Measurements from ENCODE around the gene CASTOR2. TPM values are rescaled to one million over a fixed set of nuclear protein-coding genes. Genes with fewer than 3 reads are reported as not detected.
"Not testable (repeated sequence)": the region's sequence is repeated elsewhere in the genome, so short reads cannot be mapped to it uniquely, and the experiment has no call there.

The CASTOR2 gene
- 27.6 TPM for polyA plus RNA-seq (ENCODE audit: insufficient read length)

DNA sequence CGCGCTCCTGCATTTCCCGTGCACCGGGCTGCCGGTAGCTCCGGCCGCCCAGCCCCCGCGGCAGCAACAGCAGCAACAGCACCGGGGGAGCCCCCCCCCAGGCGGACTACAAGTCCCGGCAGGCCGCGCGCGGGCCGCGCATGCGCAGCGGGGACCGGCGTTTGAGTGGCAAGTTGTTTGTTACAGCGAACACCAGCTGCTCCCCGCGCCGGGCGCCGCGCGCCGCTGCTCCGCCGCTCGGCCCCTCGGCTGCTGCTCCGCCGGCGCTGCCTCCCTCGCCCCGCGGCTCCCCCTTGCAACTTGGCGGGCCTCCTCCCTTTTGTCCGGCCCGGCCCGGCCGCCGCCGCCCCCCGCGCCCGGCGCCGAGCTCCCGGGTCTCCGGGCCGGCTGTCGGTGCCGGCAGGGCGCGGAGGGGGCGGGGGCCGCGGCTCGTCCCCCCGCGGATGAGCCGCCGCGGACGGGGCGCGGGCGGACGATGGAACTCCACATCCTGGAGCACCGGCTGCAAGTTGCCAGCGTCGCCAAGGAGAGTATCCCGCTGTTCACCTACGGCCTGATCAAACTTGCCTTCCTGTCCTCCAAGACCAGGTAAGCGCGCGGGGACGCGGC, at the start of gene CASTOR2:
CASTOR2 (plus strand) TSS at position 195 of the 609 bp plus-strand sequence; CDS start at position 476, 281 bp downstream.
- DNase-seq, result not testable (repeated sequence)

DNA sequence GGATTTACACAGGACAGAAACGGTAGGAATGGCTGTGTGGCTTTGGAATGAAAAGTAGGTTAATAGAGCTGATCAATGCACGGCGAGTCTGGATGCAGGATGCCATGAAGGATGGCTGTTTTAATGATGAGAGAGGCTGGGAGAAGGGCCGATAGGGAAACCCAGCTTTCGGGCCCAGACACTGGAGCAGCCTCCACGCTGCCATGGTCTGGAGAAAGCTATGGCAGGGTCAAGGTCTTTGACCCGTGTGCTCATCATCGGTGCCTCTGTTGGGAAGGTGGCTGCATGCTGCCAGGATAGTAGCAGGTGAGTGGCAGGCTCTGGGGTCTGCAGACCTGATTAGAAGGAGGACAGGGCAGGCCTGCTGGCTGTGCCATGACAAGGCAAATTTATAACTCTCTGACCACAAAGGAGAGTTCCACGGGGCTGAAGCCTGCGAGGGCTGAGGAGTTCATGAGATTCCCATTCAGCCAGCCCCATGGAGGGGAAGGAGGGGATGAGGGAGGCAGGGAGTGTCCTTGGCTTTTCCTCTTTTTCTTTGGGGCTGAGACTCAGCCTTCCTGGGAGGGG, 42.1 kb upstream of the CASTOR2 start:
- not testable (repeated sequence) for DNase-seq

DNA sequence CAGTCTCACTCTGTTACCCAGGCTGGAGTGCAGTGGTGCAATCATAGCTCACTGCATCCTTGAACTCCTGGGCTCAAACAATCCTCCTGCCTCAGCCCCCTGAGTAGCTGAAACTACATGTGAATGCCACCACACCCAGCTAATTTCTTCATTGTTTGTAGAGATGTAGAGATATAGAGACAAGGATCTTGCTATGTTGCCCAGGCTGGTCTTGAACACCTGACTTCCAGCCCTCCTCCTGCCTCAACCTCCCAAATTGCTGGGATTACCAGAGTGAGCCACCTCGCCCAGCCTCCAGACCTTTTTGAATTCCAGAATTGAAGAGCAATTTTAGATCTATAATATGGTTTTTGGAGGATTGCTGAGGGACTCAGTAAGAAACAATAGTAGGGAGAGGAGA, 40.9 kb upstream of the CASTOR2 start:
- not testable (repeated sequence) for DNase-seq

DNA sequence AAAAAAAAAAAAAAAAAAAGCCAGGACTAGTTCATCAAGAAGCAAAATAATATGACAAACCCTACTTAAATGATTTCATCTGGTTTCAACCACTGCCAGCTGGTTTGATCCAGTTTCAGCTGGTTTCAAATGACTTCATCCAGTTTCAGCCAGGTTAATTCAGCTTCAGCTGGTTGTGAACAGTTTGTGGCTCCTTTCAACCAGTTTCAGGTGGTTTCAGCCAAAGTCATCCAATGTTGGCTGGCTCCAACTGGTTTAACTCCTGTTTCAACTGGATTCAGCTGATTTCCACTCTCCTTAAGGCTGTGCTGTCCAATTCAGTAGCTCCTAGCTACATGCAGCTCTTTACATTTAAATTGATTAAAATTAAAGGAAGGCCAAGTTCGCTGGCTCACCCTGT, 37.5 kb upstream of the CASTOR2 start:
- DNase-seq, result not testable (repeated sequence)

DNA sequence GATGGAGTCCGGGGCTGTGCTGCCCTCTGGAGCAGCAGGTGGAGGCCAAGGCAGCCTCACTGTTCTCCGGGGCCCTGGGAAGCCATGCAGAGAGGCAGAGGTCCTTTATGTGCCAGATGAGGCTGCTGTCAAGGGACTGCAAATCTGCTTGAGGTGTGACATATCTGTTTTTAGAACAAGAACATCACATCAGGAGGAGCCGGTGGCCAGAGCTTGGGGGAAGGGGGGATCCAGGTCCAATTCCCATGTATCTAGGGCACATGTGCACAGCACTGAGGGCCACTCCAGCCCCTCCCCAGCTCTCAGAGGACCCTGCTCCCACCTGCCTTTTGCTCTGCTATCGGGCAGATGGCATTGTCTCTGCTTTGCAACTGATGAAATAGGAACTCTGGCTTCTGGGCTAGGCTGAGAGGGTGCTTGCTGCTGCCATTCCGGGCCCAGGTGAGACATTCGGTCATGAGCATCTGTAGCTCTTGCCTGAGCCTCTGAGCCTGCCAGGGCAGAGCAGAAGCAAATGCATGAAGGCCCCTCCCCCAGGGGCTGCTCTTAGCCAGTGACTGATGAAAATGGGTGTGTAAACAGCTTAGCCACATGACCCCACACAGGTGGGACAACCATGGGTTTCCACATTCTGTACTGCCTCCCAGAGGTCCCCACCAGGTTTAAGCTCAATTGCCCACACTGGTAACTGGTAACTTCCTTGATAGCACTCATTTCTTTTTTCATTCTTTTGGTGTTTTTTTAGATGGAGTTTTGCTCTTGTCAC, 32.8 kb upstream of the CASTOR2 start:
- DNase-seq, result not testable (repeated sequence)

DNA sequence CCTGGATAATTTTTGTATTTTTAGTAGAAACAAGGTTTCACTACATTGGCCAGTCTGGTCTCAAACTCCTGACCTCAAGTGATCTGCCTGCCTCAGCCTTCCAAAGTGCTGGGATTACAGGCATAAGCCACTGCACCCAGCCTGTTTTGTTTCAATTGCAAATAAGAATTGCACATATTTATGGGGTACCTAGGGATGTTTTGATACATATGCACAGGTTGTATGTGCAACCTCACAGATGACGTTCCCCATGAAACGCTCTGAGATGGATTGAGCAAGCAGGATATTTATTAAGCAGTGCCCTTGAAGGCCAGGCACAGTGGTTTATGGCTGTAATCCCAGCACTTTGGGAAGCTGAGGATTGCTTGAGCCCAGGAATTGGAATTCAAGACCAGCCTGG, 25.1 kb upstream of the CASTOR2 start:
- not testable (repeated sequence) for DNase-seq

DNA sequence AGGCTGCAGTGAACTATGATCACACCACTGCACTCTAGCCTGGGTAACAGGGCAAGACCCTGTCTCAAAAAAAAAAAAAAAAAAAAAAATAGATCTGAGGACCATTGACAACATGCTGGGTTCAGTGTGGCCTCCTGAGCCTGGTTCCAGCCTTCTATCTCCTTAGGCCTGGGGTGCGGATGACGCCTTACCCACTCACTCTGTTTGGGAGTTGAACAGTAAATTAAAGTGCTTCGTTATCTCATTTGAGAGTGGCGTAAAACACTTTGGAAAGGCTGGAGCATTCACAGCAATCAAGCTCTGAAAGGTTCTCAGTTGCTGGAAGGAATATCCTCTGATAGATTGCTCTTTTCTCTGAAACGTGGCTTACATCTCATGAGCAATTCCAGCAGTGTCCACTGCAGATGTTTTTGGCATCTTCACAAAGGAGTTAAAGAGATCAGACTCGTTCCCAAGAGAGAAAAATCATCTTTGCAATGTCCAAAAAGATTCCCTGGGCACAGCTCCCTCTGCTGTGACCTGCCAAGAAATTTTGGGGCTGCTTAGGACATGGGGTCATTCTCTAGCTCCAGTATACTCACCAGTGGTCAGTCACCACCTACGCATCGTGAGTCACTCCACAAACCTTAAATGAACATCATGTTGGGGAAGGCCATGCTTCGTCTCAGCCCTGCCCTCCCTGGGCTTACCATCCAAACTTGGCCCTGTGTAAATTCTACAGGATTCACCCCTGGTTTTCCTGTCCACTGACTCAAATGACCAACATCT, 23.0 kb upstream of the CASTOR2 start:
- DNase-seq, result not testable (repeated sequence)

DNA sequence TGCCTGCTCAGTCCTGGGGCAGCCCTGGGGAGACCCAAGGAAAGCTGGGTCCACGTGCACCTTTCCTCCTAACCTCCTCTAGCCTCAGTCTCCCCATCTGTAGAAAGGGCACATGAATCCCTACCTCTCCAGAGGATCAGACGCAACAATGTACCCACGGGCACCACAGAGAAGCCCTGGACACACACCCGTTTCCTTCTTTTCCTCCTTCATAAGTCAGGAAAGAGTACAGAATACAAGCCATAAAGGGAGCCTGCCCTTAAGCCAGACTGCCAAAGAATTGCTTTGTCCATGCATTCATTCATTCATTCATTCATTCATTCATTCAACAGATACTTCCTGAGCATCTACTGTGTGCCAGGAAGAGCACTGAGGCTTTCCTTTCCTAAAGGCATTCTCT, 20.6 kb upstream of the CASTOR2 start:
- not testable (repeated sequence) for DNase-seq

DNA sequence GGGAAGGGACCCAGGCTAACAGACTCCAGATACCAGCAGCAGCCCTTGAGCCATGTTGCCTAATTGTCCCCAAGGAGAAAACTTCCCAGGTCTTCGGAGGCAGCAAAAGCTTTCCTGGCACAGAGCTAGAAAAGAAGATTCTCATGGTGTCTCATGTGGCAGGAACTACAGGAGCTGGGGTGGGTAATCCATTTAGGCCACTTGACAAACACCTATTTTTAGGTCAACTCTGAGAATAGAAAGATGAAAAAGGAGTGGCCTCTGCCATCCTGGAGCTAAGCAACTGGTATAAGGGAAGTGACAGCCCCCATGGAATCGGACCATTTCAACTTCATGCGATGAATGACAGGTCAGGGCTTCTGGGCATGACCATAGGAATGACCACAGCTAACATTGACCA, 16.8 kb upstream of the CASTOR2 start:
- not testable (repeated sequence) for DNase-seq

DNA sequence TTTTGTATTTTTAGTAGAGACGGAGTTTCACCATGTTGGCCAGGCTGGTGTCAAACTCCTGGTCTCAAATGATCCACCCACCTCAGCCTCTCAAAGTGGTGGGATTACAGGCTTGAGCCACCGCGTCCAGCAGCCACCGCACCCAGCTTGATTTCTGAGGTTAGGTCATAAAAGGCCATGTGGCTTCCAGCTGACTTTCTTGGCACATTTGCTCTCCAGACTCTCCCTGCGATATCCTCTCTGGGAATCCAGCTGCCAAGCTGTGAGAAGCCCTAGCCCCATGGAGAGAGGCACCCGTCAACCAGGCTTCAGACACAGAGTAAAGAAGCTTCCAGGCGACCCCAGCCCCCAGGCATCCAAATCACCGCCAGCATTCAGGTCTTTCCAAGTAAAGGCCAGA, 10.7 kb upstream of the CASTOR2 start:
- not testable (repeated sequence) for DNase-seq

DNA sequence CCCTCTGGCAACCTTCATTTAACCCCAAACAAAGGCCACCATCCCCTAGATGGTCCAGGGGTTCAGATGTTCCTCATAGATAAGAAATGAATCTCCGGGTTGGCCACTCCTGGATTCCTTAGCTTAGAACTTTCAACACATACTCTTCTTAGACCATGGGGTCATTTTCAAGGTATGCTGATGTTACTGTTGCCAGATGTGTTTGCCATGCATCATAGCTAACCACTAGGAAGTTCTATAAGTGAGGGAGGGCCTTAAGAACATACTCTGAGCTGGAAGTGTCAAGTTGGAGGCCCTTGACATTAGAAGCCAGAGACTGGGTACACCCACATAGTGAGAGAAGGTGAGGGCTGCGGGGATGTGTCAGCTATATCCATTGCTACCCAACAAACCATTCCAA, 6.2 kb upstream of the CASTOR2 start:
- not testable (repeated sequence) for DNase-seq

DNA sequence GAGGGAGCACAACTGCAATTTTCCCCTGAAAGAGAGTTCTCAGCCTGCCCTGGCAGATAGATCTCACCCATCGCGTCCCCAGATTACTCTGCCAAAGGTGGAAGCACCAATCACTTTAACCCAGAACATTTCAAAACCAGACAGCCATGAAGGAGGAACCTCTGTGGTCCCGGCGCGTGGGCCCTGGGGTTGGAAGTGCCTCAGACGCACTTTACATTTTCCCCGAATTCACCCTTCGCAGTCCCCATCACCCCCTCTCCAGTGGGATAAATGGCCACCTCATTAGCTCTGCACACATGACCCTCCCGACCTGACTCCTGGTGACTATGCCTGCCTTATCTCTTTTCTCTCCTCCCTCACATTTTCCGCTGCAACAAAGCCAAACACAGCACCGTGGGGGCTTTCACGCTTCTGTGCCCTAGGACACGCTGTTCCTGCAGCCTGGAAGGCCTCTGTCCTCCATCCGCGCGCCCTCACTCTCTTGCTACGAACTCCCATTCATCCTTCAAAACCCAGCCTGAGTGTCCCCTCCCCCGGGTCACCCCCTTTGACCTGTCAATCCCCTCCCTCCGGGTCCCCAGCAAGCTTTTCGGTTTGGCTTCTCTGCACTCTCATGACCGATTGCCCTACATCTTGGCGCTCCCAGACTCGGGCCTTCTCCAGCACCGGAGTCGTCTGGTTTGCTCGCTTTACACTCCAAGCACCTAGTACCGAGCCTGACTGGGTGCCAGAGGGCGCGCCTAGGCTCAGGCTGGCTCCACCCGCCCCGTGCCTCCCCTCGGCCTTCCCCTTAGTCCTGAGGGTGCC, 598 bp upstream of the CASTOR2 start:
- DNase-seq, result not testable (repeated sequence)

DNA sequence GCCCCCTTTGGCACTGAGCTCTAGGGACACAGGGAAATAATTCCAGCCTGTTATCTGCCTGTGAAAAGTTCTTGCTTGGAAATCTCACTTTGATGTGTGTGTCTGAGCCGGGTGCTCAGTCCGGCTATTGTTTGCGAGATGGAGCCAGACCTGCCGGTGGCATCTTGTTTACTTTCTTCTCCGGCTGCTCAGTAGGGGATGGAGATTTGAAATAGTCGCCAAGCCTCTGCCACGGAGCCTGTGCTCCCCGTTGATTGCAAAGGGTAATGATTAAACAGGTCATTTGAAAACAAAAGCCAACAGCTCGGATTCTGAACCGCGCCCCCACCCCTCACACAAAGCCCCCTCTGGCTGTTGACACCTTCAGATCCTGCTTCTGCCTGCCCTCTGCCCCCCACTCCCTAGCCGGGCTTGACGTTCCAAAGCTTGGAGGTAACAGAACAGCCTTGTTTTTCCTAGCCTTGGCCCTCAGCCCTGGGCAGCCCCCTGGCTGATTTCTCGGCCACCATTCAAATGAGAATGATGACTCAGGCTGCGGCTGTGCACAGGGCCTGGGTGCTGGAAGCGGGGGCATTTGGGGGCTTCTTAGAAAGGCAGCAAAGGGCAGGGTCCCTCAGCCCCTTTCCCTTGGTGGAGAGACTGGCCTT, 1.8 kb downstream of the CASTOR2 start:
- not testable (repeated sequence) for DNase-seq

DNA sequence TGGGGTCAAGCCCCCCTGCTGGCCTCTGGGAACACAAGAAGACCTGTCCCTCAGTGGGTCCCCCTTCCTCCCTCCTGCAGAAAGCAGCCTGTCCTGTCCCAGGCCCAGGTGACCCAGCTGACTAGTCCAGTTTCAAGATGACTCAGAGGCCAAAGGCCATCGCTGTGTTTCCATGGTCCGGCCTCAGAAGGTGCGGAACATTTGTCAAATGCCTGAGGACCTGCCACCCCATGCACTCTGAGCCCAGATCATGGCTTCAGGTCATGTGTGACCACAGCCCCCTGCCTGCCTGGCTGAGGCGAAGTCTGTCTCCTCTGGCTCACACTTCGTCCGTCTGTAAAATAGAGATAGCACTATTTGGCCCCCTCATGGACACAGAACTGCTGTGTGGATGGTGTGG, 2.4 kb downstream of the CASTOR2 start:
- not testable (repeated sequence) for DNase-seq

DNA sequence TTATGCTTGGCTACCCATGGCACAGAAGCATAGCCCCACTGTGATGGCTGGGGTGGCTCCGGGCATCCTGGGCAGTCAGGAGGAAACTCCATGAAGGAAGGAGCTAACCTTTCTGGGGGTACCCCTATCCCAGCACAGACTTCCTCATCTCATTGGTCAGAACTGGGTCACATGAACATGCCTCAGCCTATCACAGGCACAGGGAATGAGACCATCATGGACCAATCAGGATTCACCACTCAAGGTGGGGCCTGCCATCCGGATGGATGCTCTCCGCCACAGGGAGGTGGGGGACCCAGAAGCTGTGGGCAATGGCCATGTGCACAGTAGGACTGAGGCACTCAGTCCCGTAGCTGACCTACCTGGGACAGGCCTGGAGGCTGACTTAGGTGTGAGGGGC, 6.9 kb downstream of the CASTOR2 start:
- DNase-seq, result not testable (repeated sequence)

DNA sequence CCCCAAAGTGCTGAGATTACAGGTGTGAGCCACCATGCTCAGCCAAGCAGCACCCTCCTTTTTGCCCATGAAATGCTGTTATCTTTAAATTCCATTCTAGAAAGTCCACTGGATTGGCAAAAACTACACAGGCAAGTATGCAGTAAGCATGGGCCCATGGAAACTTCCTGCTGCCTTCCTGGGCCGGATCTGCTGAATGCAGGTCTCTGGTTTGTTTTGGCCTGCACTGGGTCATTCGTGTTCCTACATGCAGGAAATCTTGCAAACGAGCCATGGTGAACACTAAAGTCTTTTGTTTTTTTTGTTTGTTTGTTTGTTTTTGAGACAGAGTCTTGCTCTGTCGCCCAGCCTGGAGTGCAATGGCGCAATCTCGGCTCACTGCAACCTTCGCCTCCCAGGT, 7.9 kb downstream of the CASTOR2 start:
- not testable (repeated sequence) for DNase-seq

DNA sequence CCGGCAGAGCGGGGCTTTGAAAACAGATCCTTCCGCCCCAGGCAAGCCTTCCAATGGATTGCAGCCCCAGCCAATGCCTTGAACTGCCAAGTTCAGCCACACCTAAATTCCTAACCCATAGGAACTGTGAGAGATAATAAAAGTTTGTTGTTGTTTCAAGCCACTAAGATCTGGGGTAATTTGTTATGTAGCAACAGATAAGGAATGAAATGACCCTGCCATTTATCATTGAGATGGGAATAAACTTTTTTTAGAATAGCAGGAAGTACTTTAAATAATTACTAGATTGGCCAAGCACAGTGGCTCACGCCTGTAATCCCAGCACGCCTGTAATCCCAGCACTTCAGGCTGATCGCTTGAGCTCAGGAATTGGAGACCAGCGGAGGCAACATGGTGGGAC, 11.5 kb downstream of the CASTOR2 start:
- not testable (repeated sequence) for DNase-seq

DNA sequence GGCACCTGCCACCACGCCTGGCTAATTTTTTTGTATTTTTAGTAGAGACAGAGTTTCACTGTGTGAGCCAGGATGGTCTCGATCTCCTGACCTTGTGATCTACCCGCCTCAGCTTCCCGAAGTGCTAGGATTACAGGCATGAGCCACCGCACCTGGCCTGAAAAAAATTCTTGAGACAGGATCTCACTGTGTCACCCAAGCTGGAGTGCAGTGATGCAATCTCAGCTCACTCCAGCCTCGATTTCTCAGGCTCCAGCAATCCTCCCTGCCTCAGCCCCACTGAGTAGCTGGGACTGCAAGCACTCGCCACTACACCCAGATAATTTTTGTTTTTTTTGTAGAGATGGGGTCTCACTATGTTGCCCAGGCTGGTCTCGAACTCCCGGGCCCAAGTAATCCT, 13.0 kb downstream of the CASTOR2 start:
- DNase-seq, result not testable (repeated sequence)

DNA sequence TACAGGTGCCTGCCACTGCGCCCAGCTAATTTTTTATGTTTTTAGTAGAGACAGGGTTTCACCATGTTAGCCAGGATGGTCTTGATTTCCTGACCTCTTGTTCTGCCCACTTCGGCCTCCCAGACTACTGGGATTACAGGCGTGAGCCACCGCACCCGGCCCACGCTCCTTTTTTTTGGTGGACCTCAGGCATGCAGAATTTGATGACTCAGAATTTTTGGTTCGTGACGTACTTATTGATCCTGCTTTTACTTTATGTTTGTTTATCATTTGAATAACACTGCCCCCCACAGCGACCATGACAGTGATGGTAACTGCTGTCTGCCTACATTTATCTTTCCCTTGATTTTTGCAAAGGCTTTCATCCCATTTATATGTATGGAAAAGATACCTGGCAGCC, 23.9 kb downstream of the CASTOR2 start:
- not testable (repeated sequence) for DNase-seq

DNA sequence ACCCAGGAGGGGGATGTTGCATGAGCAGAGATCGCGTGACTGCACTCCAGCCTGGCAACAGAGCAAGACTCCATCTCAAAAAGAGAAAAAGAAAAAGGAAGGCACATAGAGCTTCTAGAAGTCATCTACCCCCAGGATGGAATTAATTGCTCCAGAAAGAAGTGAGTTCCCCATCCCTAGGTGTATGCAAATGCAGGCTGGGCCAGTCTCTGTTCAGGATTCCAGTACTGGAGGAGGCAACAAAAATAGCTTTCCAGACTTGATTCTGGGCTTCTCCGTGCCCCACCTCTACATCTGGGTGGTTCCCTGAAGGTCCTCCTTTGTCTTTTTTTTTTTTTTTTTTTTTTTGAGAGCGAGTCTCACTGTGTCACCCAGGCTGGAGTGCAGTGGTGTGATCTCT, 28.6 kb downstream of the CASTOR2 start:
- DNase-seq, result no peak

DNA sequence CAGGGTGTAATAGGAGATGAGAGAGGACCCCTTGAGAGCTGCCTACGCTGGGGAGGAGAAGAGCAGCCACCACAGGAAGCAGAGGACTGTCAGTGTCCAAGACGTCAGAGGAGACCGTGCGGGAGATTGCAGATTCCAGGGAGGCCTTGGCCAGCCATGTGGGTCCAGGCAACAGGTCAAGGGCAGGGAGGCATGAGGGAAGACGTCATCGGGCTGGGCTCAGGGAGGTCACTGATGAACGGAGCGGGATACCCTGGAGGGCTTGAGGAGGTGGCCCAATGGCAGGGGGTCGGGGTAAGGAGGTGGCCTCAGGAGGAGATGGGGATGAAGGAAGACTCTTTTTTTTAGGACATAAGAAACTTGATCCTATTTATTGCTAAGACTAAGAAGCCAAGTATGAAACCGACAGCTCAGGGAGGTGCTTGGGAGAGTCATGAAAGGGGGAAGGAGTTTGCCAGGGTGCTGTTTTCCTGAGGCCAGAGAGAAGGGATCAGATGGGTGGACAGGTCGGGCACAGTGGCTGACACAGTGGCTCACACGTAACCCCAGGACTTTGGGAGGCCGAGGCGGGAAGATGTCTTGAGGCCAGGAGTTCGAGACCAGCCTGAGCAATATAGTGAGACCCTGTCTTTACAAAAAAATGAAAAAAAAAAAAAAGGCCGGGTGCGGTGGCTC, 30.5 kb downstream of the CASTOR2 start:
- not testable (repeated sequence) for DNase-seq
